ENCODE data around the gene GPR78. TPM values are rescaled to one million over a fixed set of nuclear protein-coding genes. Genes with fewer than 3 reads are reported as not detected.

GPR78 gene
- total and polyA plus RNA-seq, 2 of the 13 experiments (the other 11 are each of a cell fraction or from before 2014, with no cell fraction given), result 0.01 to 0.07 TPM

DNA sequence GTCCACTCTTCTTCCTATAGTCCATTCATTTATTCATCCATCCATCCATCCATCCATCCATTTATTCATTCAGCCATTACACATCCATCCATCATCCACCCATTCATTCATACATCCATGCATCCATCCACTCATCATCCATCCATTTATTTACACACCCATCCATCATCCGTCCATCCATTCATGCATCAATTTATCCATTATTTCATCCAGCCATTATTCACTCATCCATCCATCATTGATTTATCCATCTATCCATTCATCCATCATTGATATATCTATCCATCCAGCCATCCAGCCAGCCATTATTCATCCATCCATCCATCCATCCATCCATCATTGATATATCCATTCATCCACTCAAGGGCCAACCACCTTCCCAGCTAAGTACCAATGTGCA is 25.1 kb downstream of the GPR78 start:
- FAIRE-seq (no peak), ATAC-seq (no peak), DNase-seq (ENCODE audit: low spot score) (no peak)
- H3K79me2 ChIP-seq (ENCODE audit: insufficient read depth, low read length), result no peaks in the 10 kb centered on the region
- H3K4me1 ChIP-seq (ENCODE audit: insufficient read depth, low read length), result no peaks in the 10 kb centered on the region
- no peak overlapping the region for H3K4me2 ChIP-seq (ENCODE audit: low read depth, low read length)
- intact Hi-C loops (cut with micrococcal nuclease; ENCODE audit: unreplicated experiment), result no loop called here
- TF ChIP-seq ZFP37 (CRISPR knock-in tag; IDR thresholded peaks at IDR 0.05; ENCODE audit: borderline replicate concordance) (no peak), NFIC (IDR thresholded peaks at IDR 0.05; ENCODE audit: low read length) (no peak), ZNF792 (CRISPR knock-in tag; IDR thresholded peaks at IDR 0.05) (no peak), HNRNPUL1 (IDR thresholded peaks at IDR 0.05; ENCODE audit: low read depth, low read length) (no peak), CBFB (CRISPR knock-in tag; IDR thresholded peaks at IDR 0.05) (no peak), MAFK (conservative IDR thresholded peaks at IDR 0.05 in 1 of 2, IDR thresholded peaks at IDR 0.05 in 1 of 2; ENCODE audit: low read length in 2 of 2) (no peak), GZF1 (CRISPR knock-in tag; IDR thresholded peaks at IDR 0.05) (no peak), PITX1 (CRISPR knock-in tag; IDR thresholded peaks at IDR 0.05) (no peak), MXD4 (CRISPR knock-in tag; IDR thresholded peaks at IDR 0.05) (no peak), KAT8 (CRISPR knock-in tag; IDR thresholded peaks at IDR 0.05) (no peak)
- TF ChIP-seq, protein P1, sequence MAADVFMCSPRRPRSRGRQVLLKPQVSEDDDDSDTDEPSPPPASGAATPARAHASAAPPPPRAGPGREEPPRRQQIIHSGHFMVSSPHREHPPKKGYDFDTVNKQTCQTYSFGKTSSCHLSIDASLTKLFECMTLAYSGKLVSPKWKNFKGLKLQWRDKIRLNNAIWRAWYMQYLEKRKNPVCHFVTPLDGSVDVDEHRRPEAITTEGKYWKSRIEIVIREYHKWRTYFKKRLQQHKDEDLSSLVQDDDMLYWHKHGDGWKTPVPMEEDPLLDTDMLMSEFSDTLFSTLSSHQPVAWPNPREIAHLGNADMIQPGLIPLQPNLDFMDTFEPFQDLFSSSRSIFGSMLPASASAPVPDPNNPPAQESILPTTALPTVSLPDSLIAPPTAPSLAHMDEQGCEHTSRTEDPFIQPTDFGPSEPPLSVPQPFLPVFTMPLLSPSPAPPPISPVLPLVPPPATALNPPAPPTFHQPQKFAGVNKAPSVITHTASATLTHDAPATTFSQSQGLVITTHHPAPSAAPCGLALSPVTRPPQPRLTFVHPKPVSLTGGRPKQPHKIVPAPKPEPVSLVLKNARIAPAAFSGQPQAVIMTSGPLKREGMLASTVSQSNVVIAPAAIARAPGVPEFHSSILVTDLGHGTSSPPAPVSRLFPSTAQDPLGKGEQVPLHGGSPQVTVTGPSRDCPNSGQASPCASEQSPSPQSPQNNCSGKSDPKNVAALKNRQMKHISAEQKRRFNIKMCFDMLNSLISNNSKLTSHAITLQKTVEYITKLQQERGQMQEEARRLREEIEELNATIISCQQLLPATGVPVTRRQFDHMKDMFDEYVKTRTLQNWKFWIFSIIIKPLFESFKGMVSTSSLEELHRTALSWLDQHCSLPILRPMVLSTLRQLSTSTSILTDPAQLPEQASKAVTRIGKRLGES (CRISPR knock-in tag; IDR thresholded peaks at IDR 0.05; ENCODE audit: borderline replicate concordance), result no peak
- TF ChIP-seq, protein P2, sequence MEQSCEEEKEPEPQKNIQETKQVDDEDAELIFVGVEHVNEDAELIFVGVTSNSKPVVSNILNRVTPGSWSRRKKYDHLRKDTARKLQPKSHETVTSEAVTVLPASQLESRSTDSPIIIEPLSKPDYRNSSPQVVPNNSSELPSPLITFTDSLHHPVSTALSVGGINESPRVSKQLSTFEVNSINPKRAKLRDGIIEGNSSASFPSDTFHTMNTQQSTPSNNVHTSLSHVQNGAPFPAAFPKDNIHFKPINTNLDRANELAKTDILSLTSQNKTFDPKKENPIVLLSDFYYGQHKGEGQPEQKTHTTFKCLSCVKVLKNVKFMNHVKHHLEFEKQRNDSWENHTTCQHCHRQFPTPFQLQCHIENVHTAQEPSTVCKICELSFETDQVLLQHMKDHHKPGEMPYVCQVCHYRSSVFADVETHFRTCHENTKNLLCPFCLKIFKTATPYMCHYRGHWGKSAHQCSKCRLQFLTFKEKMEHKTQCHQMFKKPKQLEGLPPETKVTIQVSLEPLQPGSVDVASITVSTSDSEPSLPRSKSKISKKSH (CRISPR knock-in tag; IDR thresholded peaks at IDR 0.05; ENCODE audit: borderline replicate concordance), result no peak
- TF ChIP-seq, protein P3, sequence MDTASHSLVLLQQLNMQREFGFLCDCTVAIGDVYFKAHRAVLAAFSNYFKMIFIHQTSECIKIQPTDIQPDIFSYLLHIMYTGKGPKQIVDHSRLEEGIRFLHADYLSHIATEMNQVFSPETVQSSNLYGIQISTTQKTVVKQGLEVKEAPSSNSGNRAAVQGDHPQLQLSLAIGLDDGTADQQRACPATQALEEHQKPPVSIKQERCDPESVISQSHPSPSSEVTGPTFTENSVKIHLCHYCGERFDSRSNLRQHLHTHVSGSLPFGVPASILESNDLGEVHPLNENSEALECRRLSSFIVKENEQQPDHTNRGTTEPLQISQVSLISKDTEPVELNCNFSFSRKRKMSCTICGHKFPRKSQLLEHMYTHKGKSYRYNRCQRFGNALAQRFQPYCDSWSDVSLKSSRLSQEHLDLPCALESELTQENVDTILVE (CRISPR knock-in tag; IDR thresholded peaks at IDR 0.05), result no peak
- H3K4me3 ChIP-seq (replicated peaks in 1 of 3; ENCODE audit: insufficient read depth in 1 of 3, low read depth in 2 of 3, low read length in 3 of 3), result no peak overlapping the region
- no peak overlapping the region for H3K9ac ChIP-seq (ENCODE audit: insufficient read depth, low read depth, low read length)
- 57% methylated on average over 1 of the region's 1 CpG for WGBS (ENCODE audit: low lambda C conversion rate)
- H3K9me3 ChIP-seq (ENCODE audit: low read length), result no peaks in the 10 kb centered on the region
- no peak overlapping the region for H3K27ac ChIP-seq (ENCODE audit: extremely low read length, insufficient read depth, low read length)
- in situ Hi-C loops (cut with HindIII; ENCODE audit: extremely low pct_ligation_motif_present, low pct_unique_long_range_greater_than_20kb), result no loop called here
- no TSS peak for BruUV-seq (replicated peaks)
- H2AFZ ChIP-seq (ENCODE audit: low read length), result no peak overlapping the region
- H4K20me1 ChIP-seq (ENCODE audit: insufficient read depth, low read length), result peaks cover 12% of the 10 kb centered on the region; the same call in 1 of the 2 replicates
- H3K27me3 ChIP-seq (ENCODE audit: control insufficient read depth in 1 of 2, insufficient read depth in 2 of 2, low read length in 2 of 2), result peaks cover 4 to 29% of the 10 kb centered on the region in 2 experiments; a peak in 4 of 5 replicates
- POLR2A ChIA-PET, result no interaction called here
- CTCF ChIA-PET (ENCODE audit: low intra/inter-chr PET ratio, low total read pairs), result no interaction called here
- H3K36me3 ChIP-seq (replicated peaks in 1 of 2; ENCODE audit: control insufficient read depth in 1 of 2, insufficient read depth in 2 of 2, low read length in 2 of 2), result no peaks in the 10 kb centered on the region
